ENCODE measurements around the gene RAB28. TPM values are rescaled to one million over a fixed set of nuclear protein-coding genes. Genes with fewer than 3 reads are reported as not detected.

The RAB28 gene
- polyA plus RNA-seq, 1 donor (not counting 4 experiments of a cell fraction or from before 2014, with no cell fraction given) = 19.7 TPM

GRCh38 chr4:13493793-13494192 lies 9.7 kb upstream of the RAB28 start:
- Histone ChIP-seq H2AFZ (ENCODE audit: control insufficient read depth, low read length) (no peak overlapping the region), H3K27ac (ENCODE audit: control insufficient read depth, insufficient read depth, low read length) (no peak overlapping the region)

GRCh38 chr4:13492747-13493146 lies 8.6 kb upstream of the RAB28 start:
- Histone ChIP-seq H3K9me3 (ENCODE audit: control insufficient read depth, low read depth, low read length) (no peaks in the 10 kb centered on the region), H3K9ac (ENCODE audit: control insufficient read depth, extremely low read depth, insufficient read depth, low read length) (no peak overlapping the region), H3K9me1 (ENCODE audit: control insufficient read depth, extremely low read depth, insufficient read depth, low read length) (no peaks in the 10 kb centered on the region), H3K4me3 (ENCODE audit: control insufficient read depth in 2 of 3, extremely low read depth in 1 of 3, insufficient read depth in 2 of 3, low read depth in 1 of 3, low read length in 3 of 3) (no peak overlapping the region), H3K27ac (ENCODE audit: control insufficient read depth, insufficient read depth, low read length) (no peak overlapping the region), H3K27me3 (ENCODE audit: control insufficient read depth, extremely low read depth, insufficient read depth, low read length) (no peaks in the 10 kb centered on the region), H3K36me3 (ENCODE audit: control insufficient read depth in 2 of 2, extremely low read depth in 1 of 2, insufficient read depth in 2 of 2, low read length in 2 of 2) (no peaks in the 10 kb centered on the region), H4K20me1 (ENCODE audit: control insufficient read depth, extremely low read depth, insufficient read depth, low read length) (no peaks in the 10 kb centered on the region), H3K4me1 (ENCODE audit: control insufficient read depth, extremely low read depth, insufficient read depth, low read length) (no peaks in the 10 kb centered on the region), H3K79me2 (ENCODE audit: control insufficient read depth, insufficient read depth, low read length) (no peaks in the 10 kb centered on the region), H3K4me2 (ENCODE audit: control insufficient read depth, extremely low read depth, insufficient read depth, low read depth, low read length) (no peak overlapping the region), H2AFZ (ENCODE audit: control insufficient read depth, low read length) (no peak overlapping the region)
- dilution Hi-C loops (cut with MboI; ENCODE audit: extremely low pct_ligation_motif_present, low sequenced_read_pairs) = no loop called here
- no peak for DNase-seq (ENCODE audit: low read depth, low spot score)
- TF ChIP-seq EZH2 (IDR thresholded peaks at IDR 0.05; ENCODE audit: low read length) (no peak), CTCF (optimal IDR thresholded peaks at IDR 0.05 in 1 of 3, IDR thresholded peaks at IDR 0.05 in 1 of 3, conservative IDR thresholded peaks at IDR 0.05 in 1 of 3; ENCODE audit: extremely low read depth in 1 of 3, insufficient read depth in 2 of 3, low read length in 3 of 3) (no peak)
- FAIRE-seq = no peak

More at GRCh38 chr4:13493793-13494192, 9.7 kb upstream of the RAB28 start:
- dilution Hi-C loops (cut with MboI; ENCODE audit: extremely low pct_ligation_motif_present, low sequenced_read_pairs) = no loop called here
- DNase-seq (ENCODE audit: low read depth, low spot score) = no peak
- Histone ChIP-seq H3K9ac (ENCODE audit: control insufficient read depth, extremely low read depth, insufficient read depth, low read length) (no peak overlapping the region), H3K36me3 (ENCODE audit: control insufficient read depth in 2 of 2, extremely low read depth in 1 of 2, insufficient read depth in 2 of 2, low read length in 2 of 2) (no peaks in the 10 kb centered on the region), H4K20me1 (ENCODE audit: control insufficient read depth, extremely low read depth, insufficient read depth, low read length) (no peaks in the 10 kb centered on the region), H3K9me1 (ENCODE audit: control insufficient read depth, extremely low read depth, insufficient read depth, low read length) (no peaks in the 10 kb centered on the region), H3K4me1 (ENCODE audit: control insufficient read depth, extremely low read depth, insufficient read depth, low read length) (no peaks in the 10 kb centered on the region), H3K79me2 (ENCODE audit: control insufficient read depth, insufficient read depth, low read length) (no peaks in the 10 kb centered on the region), H3K9me3 (ENCODE audit: control insufficient read depth, low read depth, low read length) (no peaks in the 10 kb centered on the region), H3K27me3 (ENCODE audit: control insufficient read depth, extremely low read depth, insufficient read depth, low read length) (no peaks in the 10 kb centered on the region), H3K4me2 (ENCODE audit: control insufficient read depth, extremely low read depth, insufficient read depth, low read depth, low read length) (no peak overlapping the region), H3K4me3 (ENCODE audit: control insufficient read depth in 2 of 3, extremely low read depth in 1 of 3, insufficient read depth in 2 of 3, low read depth in 1 of 3, low read length in 3 of 3) (no peak overlapping the region)
- TF ChIP-seq CTCF (optimal IDR thresholded peaks at IDR 0.05 in 1 of 3, IDR thresholded peaks at IDR 0.05 in 1 of 3, conservative IDR thresholded peaks at IDR 0.05 in 1 of 3; ENCODE audit: extremely low read depth in 1 of 3, insufficient read depth in 2 of 3, low read length in 3 of 3) (no peak), EZH2 (IDR thresholded peaks at IDR 0.05; ENCODE audit: low read length) (no peak)
- FAIRE-seq = no peak
